GM18526 (cell line): ENCODE measurements around the gene ZMYM1.
A peak's percentile ranks its signal among the peaks of the same experiment; 100 is the strongest.

Experiments
- POLR2A ChIP-seq: IDR thresholded peaks from 3 replicates; pipeline ENCODE4 v1.6.1; 2011; ENCODE audit not compliant: insufficient read length; ENCODE audit errors: extremely low read depth

The ZMYM1 gene

DNA sequence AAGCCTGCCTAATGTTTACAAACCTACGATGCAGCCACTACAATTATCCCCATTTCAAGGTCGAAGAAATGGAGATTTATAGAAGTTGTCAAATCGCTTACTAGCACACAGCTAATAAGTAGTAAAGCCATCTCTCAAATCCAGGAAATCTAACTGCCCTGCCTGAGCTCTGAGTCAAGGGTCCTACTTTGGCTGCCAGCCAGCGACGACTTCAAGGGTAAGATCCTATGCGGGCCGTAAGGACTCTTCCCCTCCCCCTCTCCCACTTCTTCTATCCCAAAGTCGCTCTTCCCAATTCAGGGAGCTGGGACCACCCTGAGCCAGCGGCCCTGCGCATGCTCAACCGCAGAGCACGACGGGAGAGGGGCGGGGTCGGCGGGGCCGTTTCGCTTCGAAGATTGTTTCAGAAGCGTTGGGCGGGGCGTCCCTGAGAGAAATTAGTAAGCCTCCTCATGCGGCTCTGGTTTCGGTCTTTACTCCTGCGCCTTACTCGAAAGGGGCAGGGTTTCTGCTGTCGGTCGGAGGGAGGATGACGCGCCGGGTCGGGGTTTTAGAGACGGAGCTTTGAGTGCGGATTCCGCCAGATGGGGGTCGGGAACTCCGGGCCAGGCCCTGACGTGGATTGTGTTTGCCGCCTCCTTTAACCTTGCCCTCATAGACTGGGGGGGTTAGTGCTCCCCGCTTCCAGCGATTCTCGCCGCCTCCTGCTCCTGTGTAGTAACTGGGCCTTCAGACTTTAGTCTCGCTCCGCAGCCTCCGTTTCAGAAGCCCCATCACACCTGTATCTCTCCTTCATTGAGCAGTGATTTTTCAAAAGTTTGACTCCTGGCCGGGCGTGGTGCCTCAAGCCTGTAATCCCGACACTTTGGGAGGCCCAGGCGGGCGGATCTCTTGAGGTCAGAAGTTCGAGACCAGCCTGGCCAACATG lies at the start of gene ZMYM1:
ZMYM1 (plus strand) TSS at position 383 of the 928 bp plus-strand sequence. CDS start 14,603 bp downstream, outside the sequence.
- peak; percentile 75 for TF ChIP-seq POLR2A

DNA sequence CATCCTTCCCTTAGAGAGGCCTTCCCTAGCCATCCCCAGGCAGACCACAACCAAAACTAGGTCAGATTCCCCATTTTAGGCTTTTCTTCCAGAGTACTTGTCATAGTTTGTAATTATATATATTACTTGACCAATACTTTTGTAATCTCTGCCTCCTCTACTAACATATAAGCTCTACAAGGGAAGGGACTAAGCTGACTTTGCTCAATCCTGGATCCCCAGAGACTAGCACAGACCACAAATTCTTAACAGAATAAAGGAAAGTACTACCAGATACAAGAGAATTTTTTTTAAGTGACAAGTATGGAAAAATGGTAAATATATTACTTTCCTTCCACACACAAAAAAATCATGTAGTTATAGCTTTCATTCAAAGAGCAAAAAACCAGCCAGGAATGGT lies 49.4 kb upstream of the ZMYM1 start:
- TF ChIP-seq POLR2A, result no peak

DNA sequence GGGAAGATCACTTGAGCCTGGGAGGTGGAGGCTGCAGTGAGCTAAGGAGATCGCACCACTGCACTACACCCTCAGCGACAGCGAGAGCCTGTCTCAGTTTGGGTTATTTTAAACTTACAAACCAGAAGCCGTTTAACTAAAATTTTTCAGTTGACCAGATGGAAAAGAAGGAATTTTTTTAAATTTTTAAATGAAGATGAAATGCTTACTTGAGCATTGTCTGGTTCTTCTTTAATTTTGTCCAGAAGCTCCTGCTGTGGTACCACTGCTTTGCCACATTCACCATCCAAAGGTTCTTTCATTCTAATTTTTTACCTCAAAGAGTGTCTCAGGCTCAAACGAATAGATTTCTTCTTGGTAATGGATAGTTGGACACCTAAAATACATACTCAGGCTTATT lies 48.8 kb upstream of the ZMYM1 start:
- TF ChIP-seq POLR2A, result no peak

DNA sequence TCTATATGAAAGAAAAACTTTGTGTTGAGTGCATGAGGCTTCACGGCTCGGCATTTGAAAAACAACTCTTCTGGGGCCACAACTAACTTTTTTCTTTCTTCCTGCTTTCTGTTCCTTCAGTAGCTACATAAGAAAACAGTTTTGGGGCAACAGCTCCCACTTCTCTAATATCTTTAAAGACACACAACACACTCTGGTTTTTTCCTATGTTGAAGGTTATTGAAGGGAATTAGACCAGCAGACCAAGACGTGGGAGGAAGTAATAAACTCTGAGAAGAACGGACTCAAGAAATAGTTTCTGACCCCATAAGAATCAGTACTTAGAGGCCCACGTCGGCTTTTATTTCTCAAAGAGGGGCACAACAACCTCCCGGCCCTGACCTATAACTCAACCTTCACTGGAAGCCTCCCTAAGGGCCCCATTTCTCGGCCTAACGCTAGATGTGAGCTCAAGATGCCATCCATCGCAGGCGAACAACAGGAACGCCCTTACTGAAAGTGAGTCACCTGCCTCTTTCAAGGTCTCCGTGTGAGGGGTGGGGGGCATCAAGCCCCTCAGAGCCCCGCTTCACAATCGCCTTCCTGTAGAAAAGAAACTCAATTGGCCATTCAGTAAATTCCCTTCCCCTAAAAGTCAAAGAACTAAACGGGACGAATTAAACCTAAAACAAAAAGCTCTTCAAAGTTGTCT lies 48.3 kb upstream of the ZMYM1 start:
- no peak for TF ChIP-seq POLR2A

DNA sequence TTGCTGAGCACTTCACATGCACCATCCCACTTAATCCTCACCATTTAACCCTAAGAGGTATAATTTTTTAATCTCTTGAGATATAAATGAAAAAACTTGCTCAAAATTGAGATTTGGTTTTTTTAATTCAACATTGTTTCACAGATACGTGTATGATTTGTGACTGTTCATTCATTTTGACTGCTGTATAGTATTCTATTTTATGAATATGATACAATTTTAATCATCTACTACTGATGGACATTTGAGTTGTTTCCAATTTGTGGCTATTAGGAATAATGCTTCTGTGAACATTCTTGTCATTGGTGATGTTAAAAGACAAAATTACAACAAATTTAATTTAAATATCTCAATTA lies 46.8 kb upstream of the ZMYM1 start:
- no peak for TF ChIP-seq POLR2A

DNA sequence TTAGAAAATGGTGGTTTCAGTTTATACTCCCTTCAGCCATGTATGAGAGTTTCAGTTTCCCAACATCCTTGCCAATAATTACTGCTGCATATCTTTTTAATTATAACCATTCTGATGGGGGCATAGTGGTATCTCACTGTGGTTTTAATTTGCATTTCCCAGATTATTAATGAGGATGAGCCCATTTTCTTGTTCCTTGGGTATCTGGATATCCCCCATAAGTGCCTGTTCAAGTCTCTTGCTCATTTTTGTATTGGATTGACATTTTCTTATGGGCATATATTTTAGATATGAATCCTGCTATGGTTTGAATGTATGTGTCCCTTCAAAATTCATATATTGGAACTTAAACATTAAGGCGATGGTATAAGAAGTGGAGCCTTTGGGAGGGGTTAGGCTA lies 45.8 kb upstream of the ZMYM1 start:
- TF ChIP-seq POLR2A, result no peak

DNA sequence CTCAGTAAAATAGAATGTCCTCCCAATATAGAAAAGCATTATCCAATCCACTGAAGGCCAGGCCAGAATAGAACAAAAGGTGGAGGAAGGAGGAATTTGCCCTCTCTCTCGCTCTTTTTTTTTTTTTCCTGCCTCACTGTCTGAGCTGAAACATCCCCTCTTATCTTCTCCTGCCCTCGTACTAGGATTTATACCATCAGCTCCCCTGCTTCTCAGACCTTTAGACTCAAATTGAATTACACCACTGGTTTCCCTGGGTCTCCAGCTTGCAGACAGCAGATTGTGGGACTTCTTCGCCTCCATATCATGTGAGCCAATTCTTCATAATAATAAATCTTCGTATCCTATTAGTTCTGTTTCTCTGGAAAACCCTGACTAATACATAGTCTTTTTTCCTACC lies 42.6 kb upstream of the ZMYM1 start:
- no peak for TF ChIP-seq POLR2A

DNA sequence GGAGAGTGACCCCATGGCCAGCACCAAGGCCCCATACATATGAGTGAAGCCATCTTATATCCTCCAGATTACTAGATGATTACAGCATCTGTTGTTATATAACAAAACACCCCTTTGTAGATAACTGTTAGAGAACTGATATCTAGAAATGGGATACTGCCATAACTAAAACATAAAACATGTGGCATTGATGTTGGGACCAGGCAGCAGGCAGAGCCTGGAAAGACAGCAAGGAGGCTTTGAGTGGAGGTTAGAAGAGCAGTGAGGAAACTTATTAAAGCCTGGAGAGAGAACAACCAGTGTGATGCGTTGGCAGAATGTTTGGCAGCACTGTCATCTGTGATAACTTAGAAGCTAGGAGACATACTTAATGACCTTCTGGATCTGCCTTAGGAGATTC lies 42.0 kb upstream of the ZMYM1 start:
- TF ChIP-seq POLR2A, result no peak

DNA sequence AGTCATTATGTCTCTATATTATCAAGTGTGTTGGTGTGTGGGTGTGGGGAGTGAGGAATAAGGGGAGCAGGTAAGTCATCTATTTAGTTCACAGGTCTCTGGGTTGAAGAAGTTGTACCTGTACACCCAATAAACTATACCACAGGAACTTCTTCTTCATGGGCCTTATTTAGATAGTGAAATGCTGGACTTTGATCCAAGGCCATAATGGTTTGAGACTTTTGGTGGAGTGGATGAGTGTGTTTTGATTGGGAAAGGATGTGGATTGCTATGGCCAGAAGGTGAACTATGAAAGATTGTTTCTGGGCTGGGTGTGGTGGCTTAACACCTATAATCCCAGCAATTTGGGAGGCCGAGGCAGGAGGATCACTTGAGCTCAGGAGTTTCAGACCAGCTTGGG lies 40.5 kb upstream of the ZMYM1 start:
- no peak for TF ChIP-seq POLR2A

DNA sequence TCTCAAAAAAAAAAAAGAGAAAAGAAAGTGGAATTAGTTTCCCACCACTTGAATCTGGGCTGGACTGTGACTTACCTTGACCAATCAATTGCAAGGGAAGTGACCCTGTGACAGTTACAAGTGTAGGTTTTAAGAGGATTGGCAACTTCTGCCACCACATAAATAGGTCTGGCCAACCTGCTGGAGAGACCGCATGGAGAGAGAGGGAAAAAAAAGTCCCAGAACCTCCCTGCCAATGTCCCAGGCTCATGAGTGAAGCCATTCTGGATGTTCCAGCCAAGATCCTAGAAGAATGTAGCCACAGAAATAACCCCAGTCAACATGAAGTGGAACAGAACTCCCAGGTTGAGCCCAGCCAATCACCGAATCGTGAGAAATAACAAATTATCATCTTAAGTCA lies 35.7 kb upstream of the ZMYM1 start:
- no peak for TF ChIP-seq POLR2A

DNA sequence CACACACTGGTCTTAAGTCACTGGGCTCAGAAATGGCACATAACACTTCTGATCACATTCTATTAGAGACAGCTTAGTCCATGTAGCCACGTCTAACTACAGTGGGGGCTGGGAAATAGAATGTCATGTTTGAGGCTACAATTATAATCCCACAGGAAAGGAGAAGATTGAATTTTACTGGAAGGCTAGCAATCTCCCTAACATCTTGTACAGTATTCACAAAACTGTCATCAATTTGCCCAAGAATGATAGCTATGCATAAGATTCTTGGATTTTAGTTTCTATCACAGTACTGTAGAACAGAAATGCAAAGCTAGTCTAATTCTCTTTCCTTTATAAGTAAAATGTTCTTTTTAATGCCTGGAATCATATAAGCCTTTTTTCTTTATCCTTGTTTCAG lies 34.8 kb upstream of the ZMYM1 start:
- TF ChIP-seq POLR2A, result no peak

DNA sequence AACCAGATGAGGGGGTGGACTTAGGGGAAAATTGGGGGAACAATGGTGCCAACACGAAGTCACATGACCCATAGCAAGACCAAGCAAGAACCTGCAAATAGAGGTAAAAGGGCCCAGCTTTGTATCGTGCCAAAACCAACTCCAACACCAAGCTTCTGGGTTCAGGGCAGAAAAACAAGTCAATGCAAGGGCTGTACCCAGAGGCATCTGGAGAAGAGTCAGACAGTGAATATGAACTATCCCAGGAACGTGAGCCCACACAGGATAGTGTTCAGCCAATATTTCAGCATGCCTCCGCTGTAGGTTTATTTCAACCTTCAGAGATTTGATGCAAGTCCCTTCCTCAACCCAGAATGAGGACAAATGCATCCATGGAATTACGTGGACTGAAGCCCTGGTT lies 32.5 kb upstream of the ZMYM1 start:
- TF ChIP-seq POLR2A, result no peak

DNA sequence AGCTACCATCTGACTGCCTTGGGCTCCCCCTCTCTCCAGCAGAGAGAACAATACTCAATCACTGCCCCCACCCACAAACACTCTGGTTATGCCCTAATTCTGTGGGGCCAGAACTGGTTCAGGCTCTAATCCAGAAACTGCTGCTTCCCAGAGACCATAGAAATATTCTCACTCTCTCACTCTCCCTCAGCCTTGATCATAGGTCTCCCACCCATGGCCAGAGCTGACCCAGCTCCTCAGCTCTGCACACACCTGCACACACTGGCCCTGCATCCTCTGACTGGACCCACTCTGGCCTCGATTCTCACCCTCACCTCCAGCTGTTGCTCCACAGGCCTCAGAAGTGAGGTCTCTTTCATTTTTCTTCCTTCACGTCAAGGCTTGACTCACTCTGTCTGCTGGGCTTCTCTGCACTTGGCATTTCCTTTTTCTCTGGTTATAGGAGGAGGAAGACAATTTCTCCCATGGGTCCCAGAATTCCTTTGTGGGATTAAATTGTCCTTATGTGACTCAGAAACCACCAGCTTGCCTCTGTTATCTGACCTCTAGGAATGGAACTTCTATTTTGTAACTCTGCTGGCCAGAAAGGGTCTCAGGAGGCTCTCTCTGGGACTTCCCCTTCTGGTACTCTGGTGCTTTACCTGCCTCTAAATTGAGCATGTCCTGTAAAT lies 31.9 kb upstream of the ZMYM1 start:
- no peak for TF ChIP-seq POLR2A

DNA sequence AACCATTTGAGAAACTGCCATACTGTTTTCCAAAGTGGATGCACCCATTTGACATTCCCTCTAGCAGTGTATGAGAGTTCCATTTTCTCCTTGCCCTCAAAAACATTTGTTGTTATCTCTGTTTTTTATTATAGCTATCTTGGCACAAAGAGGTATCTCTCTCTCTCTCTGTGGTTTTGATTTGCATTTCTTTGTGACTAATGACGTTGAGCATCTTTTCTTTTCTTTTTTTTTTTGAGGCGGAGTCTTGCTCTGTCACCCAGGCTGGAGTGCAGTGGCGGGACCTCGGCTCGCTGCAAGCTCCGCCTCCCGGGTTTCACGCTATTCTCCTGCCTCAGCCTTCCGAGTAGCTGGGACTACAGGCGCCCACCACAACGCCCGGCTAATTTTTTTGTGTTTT lies 30.1 kb upstream of the ZMYM1 start:
- no peak for TF ChIP-seq POLR2A

DNA sequence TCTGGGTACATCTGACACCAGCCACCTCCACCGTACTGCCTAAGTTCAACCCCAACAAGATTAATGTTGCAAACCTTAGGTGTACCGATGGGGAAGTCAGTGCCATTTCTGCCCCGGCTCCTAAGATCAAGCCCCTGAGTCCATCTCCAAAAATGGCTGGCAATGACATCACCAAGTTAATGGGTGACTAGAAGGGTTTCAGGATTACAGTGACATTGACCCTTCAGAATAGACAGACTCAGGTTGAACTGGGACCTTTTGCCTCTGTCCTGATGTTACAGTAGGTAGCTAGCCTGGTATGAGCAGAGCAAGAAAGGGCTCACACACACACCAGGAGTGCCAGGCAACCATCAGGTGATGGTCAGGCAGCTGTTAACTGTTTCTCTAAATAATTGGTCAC lies 25.8 kb upstream of the ZMYM1 start:
- no peak for TF ChIP-seq POLR2A

DNA sequence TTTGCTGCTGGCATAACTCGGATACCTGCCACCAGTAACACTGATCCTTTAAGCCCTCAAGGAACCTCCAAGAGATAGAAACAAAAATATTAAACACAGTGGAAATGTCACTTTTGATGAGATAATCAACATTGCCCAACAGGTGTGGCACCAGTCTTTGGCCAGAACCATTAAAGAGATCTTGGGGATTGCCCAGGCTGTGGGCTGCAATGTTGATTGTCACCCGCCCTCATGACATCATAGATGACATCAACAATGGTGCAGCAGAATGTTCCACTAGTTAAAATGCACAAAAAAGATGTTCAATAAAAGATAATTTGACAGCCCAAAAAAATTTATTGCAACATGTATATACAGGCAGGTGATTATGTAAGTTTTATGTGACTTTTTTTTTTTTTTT lies 20.2 kb upstream of the ZMYM1 start:
- no peak for TF ChIP-seq POLR2A
